Activated naive CD4-positive, alpha-beta T cell treated with anti-CD3 and anti-CD28 coated beads, Interleukin-2, amount 50 U/mL, for 24 hours (primary cell): Measurements from ENCODE around the gene RCSD1.

Experiments used
- H3K27ac Mint-ChIP-seq: one replicate; pipeline ENCODE4 v1.8.0; 2021; ENCODE audit warnings: mild to moderate bottlenecking, mixed read lengths
- H3K27me3 Mint-ChIP-seq: one replicate; pipeline ENCODE4 v1.8.0; 2021; ENCODE audit warnings: mixed read lengths
- H3K36me3 Mint-ChIP-seq: one replicate; pipeline ENCODE4 v1.8.0; 2021; ENCODE audit warnings: mixed read lengths
- H3K4me1 Mint-ChIP-seq: one replicate; pipeline ENCODE4 v1.8.0; 2021; ENCODE audit warnings: mixed read lengths
- H3K4me3 Mint-ChIP-seq: one replicate; pipeline ENCODE4 v1.8.0; 2021; ENCODE audit warnings: mild to moderate bottlenecking, mixed read lengths
- H3K9me3 Mint-ChIP-seq: one replicate; pipeline ENCODE4 v1.8.0; 2021; ENCODE audit warnings: mixed read lengths

Gene RCSD1

DNA sequence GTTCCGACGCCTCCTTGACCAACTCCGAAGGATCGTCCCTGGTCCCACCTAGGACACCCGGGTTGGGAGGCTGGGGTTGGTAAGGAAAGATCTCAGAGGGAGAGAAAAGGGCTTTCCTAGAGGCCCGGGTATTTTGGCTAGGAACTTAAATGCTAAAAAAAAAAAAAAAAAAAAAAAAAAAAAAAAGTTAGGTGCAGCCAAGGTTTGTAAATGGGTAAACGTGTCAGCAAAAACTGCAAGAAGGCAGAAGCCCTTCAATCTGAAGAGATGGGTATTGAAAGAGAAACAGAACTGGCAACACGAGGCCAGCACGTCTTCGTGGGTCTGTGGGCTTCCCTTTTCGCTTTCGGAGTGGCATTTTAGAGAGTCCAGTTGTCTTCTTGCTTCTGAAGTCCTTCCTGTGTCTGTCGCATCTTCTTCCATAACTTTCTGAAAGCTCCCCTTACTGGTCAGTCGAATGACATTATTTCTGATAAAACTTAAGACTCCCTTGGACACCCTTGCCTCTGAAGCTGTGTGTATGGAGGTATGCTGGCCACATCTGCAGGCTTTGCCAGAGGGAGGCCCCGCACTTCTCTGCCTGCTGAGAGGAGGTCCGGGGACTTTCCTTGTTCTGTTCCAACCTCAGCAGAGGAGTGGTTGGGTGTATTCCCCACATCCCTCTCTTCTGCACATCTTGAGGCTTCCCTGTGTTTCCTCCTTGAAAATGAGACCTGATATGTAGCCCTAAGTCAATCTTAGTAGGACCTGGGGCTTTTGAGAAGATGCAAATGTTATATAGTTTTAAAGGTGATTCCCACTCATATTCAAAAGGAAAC lies 745 bp downstream of the RCSD1 start:
- peaks cover 85% of the 10 kb centered on the region for H3K4me1 Mint-ChIP-seq
- H3K27me3 Mint-ChIP-seq: no peaks in the 10 kb centered on the region
- peak overlapping the region; percentile 98 for H3K27ac Mint-ChIP-seq
- peak overlapping the region; percentile 94 for H3K4me3 Mint-ChIP-seq
- H3K36me3 Mint-ChIP-seq: peaks cover 2% of the 10 kb centered on the region
- H3K9me3 Mint-ChIP-seq: peaks cover 2% of the 10 kb centered on the region

DNA sequence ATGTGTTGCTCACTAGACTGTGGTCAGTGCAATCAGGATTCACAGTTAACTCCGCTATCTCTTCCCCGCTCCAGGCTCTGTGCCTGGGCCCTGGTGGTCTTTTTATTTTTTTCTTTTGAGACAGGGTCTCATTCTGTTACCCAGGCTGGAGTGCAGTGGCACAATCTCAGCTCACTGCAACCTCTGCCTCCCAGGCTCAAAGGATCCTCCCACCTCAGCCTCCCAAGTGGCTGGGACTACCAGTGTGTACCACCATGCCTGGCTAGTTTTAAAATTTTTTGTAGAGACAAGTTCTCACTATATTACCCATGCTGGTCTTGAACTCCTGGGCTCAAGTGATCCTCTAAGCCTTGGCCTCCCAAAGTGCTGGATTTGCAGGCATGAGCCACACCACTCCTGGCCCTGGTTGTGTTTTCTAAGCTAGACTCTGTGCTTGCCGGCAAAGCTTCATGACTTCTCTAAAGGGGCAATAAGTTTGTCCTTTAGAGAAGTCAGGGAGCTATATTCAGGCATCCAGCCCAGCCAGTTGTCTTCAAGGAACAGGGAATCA lies 1.4 kb downstream of the RCSD1 start:
- peaks cover 2% of the 10 kb centered on the region for H3K36me3 Mint-ChIP-seq

GRCh38 chr1:167631936-167632614 lies 2.0 kb downstream of the RCSD1 start:
- Mint-ChIP-seq H3K4me1 (peaks cover 91% of the 10 kb centered on the region), H3K27me3 (no peaks in the 10 kb centered on the region), H3K9me3 (no peaks in the 10 kb centered on the region), H3K27ac (peak overlapping the region; percentile 98), H3K36me3 (peaks cover 2% of the 10 kb centered on the region), H3K4me3 (peak overlapping the region; percentile 94)

More for the DNA sequence above, 1.4 kb downstream of the RCSD1 start:
- Mint-ChIP-seq H3K27me3 (no peaks in the 10 kb centered on the region), H3K27ac (peak overlapping the region; percentile 98), H3K9me3 (no peaks in the 10 kb centered on the region), H3K4me1 (peaks cover 87% of the 10 kb centered on the region), H3K4me3 (peak overlapping the region; percentile 94)

DNA sequence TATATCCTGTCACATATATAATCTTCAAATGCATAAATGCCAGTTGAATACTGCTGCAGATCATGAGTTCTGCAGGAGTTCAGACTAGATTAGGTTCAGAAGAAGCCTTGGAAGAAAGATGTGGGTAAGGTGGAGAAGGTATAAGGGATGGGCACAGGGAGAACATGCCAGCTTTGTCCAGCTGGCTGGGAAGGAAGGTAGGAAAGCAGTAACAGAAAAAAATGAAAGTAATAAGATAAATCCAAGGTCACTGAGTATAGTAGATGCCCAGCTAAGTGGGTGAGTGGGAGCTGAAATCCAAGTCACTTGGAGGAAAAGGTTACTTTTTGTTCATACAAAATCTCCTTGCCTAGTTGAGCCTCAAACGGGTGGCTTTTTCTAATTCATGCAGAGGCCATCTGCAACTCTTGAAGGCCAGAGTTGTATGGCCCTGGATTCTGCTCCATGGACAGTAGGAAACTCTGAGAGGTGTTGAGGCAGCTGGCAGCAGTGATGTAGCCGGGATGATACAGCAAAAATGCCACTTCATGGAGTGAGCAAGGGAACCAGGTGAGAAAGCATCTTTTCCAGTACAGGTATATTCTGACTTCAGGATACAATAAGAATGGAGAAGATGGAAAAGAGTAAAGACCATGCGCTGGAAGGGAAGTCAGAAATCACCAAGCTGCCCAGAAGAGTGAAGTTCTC lies 3.4 kb downstream of the RCSD1 start:
- Mint-ChIP-seq H3K9me3 (no peaks in the 10 kb centered on the region), H3K4me1 (peaks cover 93% of the 10 kb centered on the region), H3K36me3 (peaks cover 2% of the 10 kb centered on the region), H3K27ac (peak overlapping the region; percentile 98), H3K4me3 (peak overlapping the region; percentile 94), H3K27me3 (no peaks in the 10 kb centered on the region)

DNA sequence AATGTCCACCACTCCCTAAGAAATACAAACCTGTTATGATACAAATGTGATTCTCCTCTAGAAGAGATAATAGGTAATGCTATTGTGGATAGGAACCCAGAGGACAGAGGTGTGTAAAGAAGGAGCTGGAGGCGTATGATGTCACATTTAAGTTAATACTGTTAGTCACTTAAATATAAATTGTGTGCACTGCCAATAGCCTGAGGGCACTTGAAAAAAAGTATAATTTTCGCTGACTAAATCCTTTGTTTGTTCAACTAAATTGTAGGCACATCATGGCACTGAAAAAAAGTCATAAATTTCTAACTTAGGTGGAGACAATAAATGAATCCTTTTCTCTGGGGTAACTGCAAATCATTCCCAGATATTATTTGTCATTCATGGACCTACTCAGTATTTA lies 4.4 kb downstream of the RCSD1 start:
- peak overlapping the region; percentile 68 for H3K27ac Mint-ChIP-seq
- peaks cover 88% of the 10 kb centered on the region for H3K4me1 Mint-ChIP-seq
- peak overlapping the region; percentile 30 for H3K4me3 Mint-ChIP-seq
- no peaks in the 10 kb centered on the region for H3K9me3 Mint-ChIP-seq
- H3K36me3 Mint-ChIP-seq: peaks cover 2% of the 10 kb centered on the region
- H3K27me3 Mint-ChIP-seq: no peaks in the 10 kb centered on the region

DNA sequence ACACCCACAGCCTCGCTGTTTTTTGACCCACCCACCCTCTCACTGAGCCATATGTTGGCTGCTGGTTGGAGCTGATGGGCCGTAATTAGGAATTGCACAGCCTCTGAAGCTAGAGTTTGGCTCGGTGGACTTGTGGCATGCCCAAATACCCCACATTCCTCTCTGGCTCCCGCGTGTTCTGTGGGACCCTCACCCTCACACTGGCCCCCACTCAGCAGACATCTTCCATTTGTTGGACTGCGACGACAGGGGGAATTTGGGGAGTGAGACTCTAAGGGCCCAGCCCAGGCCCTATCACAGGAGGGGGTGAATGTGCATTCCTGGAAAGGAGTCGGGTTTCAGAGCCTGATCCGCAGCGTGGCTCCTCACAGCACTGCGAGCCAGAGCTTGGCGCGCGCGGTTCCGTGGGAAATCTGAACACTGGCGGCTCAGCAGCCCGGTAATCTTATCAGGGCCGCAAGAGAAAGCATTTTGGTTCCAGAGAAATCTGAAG lies 5.2 kb downstream of the RCSD1 start:
- Mint-ChIP-seq H3K4me3 (no peak overlapping the region), H3K36me3 (peaks cover 2% of the 10 kb centered on the region), H3K27ac (no peak overlapping the region), H3K4me1 (peaks cover 86% of the 10 kb centered on the region), H3K27me3 (no peaks in the 10 kb centered on the region), H3K9me3 (no peaks in the 10 kb centered on the region)

GRCh38 chr1:167635941-167636340 lies 5.9 kb downstream of the RCSD1 start:
- peak overlapping the region; percentile 11 for H3K4me3 Mint-ChIP-seq
- peak overlapping the region; percentile 81 for H3K27ac Mint-ChIP-seq
- H3K36me3 Mint-ChIP-seq: peaks cover 5% of the 10 kb centered on the region
- no peaks in the 10 kb centered on the region for H3K9me3 Mint-ChIP-seq
- H3K27me3 Mint-ChIP-seq: no peaks in the 10 kb centered on the region
- peaks cover 89% of the 10 kb centered on the region for H3K4me1 Mint-ChIP-seq

DNA sequence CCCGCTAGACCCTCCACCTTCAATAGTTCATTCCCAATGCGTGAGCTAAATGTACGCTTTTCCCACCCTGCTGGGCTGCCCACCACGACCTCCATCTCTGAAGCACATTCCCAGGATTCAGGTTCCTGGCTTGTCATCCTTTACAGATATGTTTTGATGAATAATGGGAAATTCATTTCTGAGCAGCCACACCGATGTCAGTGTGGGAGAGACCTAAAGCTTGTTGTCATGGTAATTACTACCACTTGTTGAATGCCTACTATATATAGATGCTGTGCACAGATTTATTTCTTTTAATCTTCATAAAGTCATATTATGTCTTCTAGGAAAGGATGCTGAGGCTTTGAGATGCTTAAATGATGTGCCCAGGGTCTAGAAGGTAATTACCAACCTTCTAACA lies 8.0 kb downstream of the RCSD1 start:
- Mint-ChIP-seq H3K27ac (peak overlapping the region; percentile 79), H3K9me3 (no peaks in the 10 kb centered on the region), H3K27me3 (no peaks in the 10 kb centered on the region), H3K4me1 (peaks cover 89% of the 10 kb centered on the region), H3K36me3 (peaks cover 9% of the 10 kb centered on the region), H3K4me3 (peak overlapping the region; percentile 64)

DNA sequence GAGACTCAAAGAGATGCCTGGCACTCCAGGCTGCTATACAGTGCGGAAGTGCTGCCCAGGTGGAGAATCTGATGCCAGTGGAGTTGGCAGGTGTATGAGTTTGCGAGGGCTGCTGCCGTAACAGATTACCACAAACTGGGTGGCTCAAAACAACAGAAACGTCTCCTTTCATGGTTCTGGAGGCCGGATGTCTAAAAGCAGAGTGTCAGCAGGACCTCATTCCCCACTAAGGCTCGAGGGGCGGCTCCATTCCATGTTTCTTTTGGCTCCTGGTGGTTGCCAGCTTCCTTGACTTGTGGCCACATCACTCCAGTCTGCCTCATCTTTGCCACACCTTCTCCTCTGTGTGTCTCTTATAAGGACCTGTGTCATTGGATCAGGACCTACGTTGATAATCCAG lies 10.0 kb downstream of the RCSD1 start:
- Mint-ChIP-seq H3K4me1 (peaks cover 89% of the 10 kb centered on the region), H3K36me3 (peaks cover 11% of the 10 kb centered on the region), H3K27me3 (no peaks in the 10 kb centered on the region), H3K4me3 (no peak overlapping the region), H3K9me3 (no peaks in the 10 kb centered on the region), H3K27ac (peak overlapping the region; percentile 70)

DNA sequence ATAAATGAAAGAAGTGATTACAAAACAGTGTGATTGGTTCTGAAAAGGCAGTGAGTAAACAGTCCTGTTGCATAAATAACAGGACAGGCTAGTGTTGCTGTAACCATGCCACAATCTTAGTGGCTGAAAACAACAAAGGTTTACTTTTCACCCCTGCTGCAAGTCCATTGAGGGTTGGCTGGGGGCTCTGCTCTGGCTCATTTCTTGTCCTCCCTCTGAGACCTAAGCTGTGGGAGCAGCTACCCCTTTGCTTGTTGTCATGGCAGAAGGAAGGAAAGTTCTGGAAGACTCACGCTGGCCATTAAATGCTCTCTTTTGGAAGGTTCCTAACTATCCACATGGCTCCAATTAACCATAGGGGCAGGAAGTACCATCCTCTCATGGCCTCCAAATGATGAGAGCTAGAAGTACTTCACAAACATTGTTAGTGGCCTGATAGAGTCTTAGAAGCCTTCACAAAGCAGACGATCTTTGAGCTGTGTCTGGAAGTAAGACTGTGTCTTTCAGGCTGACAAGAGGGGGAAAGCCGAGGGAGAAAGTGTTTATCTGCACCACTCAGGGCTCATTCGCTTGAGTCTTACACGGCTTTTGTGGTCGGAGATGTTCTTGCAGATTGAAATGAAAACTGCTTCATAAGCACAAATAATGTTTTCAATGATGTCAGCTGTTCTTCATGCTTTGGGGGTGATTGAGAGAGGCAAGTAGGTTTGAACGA lies 11.9 kb downstream of the RCSD1 start:
- Mint-ChIP-seq H3K4me3 (peak overlapping the region; percentile 37), H3K27ac (peak overlapping the region; percentile 81), H3K36me3 (peaks cover 11% of the 10 kb centered on the region)

GRCh38 chr1:167642501-167642826 lies 12.4 kb downstream of the RCSD1 start:
- peak overlapping the region; percentile 37 for H3K4me3 Mint-ChIP-seq
- peak overlapping the region; percentile 43 for H3K27ac Mint-ChIP-seq
- peaks cover 83% of the 10 kb centered on the region for H3K4me1 Mint-ChIP-seq
- no peaks in the 10 kb centered on the region for H3K9me3 Mint-ChIP-seq
- no peaks in the 10 kb centered on the region for H3K27me3 Mint-ChIP-seq
- peaks cover 11% of the 10 kb centered on the region for H3K36me3 Mint-ChIP-seq

More for the DNA sequence above, 11.9 kb downstream of the RCSD1 start:
- H3K27me3 Mint-ChIP-seq: no peaks in the 10 kb centered on the region
- peaks cover 87% of the 10 kb centered on the region for H3K4me1 Mint-ChIP-seq
- H3K9me3 Mint-ChIP-seq: no peaks in the 10 kb centered on the region

DNA sequence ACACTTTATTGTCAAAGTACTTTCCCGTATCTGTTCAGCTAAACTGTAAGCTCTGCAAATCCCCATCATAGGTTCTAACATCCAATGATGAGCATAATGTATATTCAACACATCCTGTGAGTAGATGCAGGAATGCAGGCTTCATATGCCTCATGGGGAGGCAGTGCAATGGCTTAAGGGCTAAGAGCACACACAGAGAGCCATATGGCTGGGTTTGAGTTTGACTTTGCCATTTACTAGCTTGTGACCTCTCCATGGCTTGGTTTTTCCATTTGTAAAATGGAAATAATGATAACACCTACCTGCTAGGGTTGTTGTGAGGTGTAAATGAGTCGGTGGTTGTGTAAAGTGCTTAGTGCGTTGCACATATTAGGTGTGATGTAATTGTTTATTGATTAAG lies 13.4 kb downstream of the RCSD1 start:
- H3K4me1 Mint-ChIP-seq: peaks cover 81% of the 10 kb centered on the region
- no peaks in the 10 kb centered on the region for H3K9me3 Mint-ChIP-seq
- H3K36me3 Mint-ChIP-seq: peaks cover 11% of the 10 kb centered on the region
- H3K27ac Mint-ChIP-seq: peak overlapping the region; percentile 82
- peak overlapping the region; percentile 33 for H3K4me3 Mint-ChIP-seq
- no peaks in the 10 kb centered on the region for H3K27me3 Mint-ChIP-seq

DNA sequence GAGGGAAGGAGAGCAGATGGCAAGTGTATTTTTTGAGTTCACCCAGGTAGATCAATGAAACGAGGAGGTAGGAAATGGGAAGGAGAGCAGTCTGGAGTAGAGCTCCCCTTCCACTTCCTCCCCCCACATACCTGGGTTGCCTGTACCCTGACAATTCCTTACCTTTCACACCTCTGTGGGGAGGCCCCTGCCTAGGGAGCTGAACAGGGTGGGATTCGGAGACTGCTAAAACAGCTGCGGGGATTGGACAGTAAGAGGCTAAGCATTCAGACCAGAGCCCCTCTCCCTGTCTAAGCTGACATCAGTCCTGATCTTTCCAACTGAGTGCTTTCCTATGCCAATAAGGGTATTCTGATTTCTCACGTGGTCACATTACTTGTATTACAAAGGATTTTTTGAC lies 14.5 kb downstream of the RCSD1 start:
- H3K9me3 Mint-ChIP-seq: no peaks in the 10 kb centered on the region
- no peaks in the 10 kb centered on the region for H3K27me3 Mint-ChIP-seq
- no peak overlapping the region for H3K4me3 Mint-ChIP-seq
- H3K36me3 Mint-ChIP-seq: peaks cover 12% of the 10 kb centered on the region
- peak overlapping the region; percentile 84 for H3K27ac Mint-ChIP-seq
- H3K4me1 Mint-ChIP-seq: peaks cover 87% of the 10 kb centered on the region

DNA sequence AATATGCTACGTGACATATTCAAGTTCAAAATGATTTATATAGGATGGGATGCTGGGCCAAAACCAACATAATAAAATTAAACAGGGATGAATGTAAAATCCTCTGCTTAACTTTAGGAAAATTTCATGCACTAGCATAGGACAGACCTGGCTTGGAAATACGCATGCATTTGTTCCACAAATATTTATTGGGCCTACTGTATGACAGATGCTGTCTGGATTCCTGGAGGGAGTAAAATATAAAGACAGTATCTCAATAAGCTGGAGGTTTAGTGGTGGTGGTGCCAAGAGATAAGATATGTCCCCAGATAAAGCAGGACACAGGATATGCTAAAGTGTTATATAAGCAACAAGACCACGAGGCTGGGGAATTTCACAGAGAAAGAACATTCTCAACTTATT lies 15.1 kb downstream of the RCSD1 start:
- Mint-ChIP-seq H3K27me3 (no peaks in the 10 kb centered on the region), H3K4me1 (peaks cover 91% of the 10 kb centered on the region), H3K9me3 (no peaks in the 10 kb centered on the region), H3K27ac (peak overlapping the region; percentile 84), H3K4me3 (no peak overlapping the region), H3K36me3 (peaks cover 13% of the 10 kb centered on the region)
